ENCODE measurements around the gene RNU4-1.

DNA sequence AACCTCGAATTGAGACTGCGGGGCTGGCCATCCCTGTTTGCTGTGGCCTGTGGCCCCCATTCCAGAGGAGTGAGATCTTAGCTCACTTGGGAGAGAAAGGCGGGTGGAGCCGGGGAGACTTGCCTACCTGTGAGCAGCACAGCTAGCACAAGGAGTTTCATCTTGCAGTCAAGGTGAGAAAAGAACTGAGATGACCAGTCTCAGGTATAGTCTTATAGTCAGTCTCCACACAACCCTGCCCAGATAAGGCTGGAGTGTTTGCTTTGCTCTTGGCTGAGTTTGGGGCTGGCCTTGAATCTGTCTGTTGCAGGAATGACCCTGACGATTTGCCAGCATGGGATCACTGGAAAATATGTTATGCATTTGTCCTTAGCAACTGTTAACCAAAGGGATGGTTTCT, 34.6 kb upstream of the RNU4-1 start, which contains the start of gene PLA2G1B:
- TF ChIP-seq, protein P1, sequence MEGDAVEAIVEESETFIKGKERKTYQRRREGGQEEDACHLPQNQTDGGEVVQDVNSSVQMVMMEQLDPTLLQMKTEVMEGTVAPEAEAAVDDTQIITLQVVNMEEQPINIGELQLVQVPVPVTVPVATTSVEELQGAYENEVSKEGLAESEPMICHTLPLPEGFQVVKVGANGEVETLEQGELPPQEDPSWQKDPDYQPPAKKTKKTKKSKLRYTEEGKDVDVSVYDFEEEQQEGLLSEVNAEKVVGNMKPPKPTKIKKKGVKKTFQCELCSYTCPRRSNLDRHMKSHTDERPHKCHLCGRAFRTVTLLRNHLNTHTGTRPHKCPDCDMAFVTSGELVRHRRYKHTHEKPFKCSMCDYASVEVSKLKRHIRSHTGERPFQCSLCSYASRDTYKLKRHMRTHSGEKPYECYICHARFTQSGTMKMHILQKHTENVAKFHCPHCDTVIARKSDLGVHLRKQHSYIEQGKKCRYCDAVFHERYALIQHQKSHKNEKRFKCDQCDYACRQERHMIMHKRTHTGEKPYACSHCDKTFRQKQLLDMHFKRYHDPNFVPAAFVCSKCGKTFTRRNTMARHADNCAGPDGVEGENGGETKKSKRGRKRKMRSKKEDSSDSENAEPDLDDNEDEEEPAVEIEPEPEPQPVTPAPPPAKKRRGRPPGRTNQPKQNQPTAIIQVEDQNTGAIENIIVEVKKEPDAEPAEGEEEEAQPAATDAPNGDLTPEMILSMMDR (IDR thresholded peaks at IDR 0.05; ENCODE audit: low read length), result no peak
- TF ChIP-seq EZH2 (IDR thresholded peaks at IDR 0.05; ENCODE audit: borderline replicate concordance, low read length), result no peak
